Hematopoietic multipotent progenitor cell treated with erythropoietin and hydrocortisone succinate and interleukin-3 and kit ligand, for 15 days (in vitro differentiated cells): ENCODE data around the gene DYNLT1.
"Not testable (repeated sequence)": the region's sequence is repeated elsewhere in the genome, so short reads cannot be mapped to it uniquely, and the experiment has no call there.

Source experiments
- DNase-seq: peaks from one replicate; pipeline ENCODE4 v3.0.0-alpha.2; 2015; ENCODE audit warnings: low spot score

DYNLT1 gene

DNA sequence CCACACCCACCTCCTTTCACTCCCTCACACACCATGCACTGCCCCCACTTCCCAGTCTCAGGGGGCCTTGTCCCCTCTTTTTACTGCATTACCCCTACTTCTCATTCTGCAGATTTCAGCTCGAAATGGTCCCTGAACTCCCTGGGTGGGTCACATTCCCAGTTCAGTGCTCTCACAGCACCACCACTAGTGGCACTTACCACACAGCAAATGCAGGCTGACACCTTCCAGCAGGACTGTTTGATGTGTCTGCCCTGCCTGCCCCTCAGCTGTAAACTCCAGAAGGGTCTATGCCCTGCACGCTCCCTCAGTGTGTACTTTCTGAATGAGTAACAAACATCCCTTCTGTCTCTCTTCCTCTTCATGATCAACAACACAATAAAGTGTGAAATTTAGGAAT, 4.0 kb downstream of the DYNLT1 start:
- no peak for DNase-seq

DNA sequence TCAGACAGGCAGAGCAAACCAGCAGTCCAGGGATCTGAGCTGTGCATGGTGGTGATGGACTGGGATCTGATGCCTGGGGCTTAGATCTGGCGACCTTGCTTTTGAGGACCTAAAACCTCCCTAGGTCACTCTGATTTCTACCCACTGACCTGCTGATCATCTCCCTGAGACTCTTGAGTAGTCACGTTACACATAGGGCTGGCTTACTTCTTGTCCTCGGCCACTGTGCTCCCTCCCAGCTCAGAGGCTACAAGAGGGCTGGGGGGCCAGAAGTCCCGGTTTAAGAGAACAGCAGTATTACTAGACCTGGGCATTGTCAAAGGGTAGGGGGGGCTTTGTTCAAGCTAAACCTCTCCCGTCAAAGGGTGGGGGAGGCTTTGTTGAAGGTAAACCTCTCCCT, 5.5 kb downstream of the DYNLT1 start:
- no peak for DNase-seq

DNA sequence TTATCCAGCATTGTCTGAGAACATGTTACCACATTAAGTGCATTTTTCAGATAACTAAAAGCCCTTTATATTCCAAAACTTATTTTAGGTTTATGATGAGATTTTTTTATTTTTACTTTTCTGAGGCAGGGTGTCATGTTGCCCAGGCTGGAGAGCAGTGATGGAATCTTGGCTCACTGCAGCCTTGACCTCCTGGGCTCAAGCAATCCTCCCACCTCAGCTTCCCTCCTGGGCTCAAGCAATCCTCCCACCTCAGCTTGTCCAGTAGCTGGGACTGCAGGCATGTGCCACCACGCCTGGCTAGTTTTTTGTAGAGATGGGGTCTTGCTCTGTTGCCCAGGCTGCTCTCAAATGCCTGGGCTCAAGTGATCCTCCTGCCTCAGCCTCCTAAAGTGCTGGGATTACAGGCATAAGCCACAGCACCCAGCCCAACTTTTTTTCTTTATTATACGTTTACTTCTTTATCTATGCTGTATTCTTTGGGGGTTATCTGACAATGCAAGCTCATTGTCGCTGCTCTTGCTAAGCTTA, 6.2 kb downstream of the DYNLT1 start:
- DNase-seq = no peak

DNA sequence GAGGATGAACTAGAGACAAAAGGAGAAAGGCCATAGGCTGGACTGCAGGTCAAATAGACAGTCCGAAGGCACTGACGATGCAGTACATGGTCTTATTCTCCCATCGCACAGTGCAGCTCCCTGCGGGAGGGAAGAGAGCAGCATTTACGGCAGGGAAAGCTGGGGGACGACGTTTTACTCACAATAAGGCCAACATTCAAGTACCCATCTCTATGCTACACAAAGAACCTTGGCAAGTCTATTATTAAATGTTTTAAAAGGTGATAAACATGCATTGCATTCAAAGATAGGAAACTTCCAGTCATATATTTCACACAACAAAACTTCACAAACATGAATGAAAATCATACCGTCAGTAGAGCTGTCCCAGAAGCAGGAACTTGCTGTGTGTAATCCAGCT, 7.8 kb downstream of the DYNLT1 start:
- DNase-seq = no peak

DNA sequence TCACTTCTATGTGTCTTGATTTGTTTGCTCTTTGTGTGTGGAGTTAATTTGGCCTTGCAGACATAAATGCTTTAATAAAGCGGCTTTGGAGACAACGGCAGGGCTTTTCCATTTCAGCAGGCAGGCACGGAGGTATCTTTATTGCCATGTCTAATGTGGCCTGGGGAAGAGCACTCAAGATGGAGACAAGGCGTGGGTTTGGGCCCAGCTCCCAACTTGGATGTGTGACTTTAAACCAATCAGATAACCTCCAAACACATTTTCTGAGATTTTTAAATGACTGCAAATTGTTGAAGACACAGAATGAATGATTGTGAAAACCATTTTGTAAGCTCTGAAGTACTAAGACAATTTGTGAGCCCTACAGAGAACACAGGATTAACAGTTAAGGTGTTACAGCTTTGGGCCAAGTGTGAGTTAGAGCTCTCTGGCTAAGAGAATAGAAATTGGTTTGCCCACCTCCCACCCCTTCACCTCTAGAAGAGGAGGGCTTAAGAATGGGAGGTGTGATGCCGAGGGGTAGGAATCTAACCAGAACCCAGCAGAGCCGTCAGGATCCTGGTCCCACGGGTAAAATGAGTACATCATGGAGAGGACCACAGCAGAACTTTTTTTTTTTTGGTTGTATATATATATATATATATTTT, 9.0 kb downstream of the DYNLT1 start:
- DNase-seq = no peak

DNA sequence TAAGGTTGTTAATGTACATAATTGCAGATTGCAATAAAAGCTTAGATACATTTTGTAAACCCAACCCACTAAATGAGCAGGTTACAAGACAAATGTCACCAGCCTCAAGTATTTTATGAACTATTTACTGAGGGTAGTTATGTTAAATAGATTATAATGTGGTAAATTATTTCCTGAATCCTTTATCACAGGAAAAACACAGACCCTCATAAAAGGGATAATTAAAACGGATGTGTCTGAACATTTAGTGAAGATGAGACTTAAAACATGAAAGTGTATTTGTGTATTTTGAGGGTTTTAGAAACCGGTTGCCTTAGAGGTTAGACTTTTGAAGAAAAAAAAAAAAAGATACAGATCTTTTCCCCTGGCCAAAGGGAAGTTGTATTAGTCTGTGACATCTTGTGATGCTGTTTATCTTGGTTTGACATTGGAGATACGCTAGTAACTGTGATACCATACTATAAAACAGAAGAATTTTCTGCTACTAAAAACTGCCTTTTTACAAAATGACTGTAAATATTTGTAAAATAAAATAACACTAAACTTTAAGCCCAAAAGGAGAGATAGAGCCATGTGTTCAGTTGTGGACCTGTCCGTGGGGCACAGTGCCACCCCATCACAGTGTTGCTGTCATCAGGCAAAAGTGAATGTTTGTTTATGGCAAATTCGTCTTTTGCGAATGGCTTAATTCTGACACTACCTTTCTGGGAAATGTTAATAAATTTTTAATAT, 9.7 kb downstream of the DYNLT1 start:
- no peak for DNase-seq

DNA sequence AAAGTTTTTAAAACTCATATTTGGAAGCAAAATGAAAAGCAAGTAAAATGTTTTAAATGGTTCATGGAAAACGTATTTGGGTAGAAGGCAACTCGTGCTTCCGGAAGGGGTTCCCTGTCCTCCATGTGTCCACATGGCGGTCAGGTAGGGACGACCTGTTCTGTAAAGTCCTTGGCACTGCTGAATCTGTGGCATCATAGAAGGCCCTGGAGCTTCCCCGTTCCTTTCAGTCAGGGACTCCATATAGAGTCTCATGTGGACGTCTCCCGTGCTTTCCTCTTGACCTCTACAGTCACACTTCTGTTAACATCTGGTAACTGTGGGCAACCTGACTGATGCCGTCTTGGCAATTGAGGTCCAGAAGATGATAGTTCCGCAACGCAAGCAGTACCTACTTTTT, 11.4 kb downstream of the DYNLT1 start:
- no peak for DNase-seq

DNA sequence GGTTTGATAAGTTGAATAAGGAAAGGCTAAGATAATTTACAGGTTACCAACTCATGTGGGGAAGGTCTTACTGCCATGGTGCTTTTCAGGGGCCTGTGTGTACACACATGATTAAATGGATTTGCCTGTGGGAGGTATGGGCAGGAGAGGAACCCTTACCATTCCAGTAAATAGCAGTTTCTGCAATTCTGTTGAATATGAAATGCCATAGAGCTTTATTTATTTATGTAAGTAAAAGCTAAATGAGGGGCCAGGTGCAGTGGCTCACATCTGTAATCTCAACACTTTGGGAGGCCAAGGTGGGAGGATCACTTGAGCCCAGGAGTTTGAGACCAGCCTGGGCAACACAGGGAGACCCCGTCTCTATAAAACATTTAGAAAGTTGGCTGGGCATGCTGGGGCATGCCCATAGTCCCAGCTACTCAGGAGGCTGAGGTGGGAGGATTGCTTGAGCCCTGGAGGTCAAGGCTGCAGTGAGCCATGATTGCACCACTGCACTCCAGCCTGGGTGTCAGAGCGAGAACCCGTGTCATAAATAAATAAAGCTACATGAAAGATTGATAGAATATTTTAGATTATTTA, 11.9 kb downstream of the DYNLT1 start:
- not testable (repeated sequence) for DNase-seq

DNA sequence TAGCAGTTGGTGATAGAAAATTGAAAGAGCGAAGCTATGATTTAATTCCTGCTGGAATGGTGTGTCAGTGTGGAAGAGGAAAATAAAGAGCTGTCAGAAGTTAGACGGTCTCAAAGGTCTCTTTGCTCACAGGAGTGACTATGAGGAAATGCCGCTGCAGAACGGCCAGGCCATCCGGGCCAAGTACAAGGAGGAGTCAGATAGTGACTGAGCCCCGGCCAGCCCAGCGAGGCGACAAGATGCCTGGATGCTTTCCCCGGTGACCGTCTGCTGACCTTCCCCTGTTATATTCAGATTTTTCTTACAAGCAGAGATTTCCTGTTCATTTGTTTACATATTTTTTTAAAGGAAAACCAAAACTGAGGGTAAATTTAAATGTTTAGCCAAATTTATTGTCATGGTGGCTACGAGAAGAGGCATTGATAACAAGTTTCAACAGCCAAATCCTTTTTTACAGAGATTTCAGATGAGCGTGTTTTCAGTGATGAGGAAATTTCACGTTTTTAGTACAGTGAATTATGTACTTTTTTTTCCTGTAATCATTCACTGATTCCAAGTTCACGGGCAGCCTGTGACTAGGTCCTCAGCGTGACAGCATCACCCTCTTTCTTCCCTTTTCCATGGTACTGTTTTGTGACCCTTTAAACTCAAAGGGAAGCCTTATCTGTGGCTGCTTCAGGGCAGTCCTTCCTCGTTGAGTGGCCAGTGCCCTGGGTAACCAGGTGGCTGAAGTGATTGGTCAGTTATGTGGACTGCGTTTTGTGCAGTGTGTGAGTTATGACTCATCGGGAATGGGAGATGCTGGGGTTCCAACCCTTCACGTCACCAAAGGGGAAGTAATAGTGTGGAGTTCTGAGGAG, 12.6 kb downstream of the DYNLT1 start:
- DNase-seq = no peak

DNA sequence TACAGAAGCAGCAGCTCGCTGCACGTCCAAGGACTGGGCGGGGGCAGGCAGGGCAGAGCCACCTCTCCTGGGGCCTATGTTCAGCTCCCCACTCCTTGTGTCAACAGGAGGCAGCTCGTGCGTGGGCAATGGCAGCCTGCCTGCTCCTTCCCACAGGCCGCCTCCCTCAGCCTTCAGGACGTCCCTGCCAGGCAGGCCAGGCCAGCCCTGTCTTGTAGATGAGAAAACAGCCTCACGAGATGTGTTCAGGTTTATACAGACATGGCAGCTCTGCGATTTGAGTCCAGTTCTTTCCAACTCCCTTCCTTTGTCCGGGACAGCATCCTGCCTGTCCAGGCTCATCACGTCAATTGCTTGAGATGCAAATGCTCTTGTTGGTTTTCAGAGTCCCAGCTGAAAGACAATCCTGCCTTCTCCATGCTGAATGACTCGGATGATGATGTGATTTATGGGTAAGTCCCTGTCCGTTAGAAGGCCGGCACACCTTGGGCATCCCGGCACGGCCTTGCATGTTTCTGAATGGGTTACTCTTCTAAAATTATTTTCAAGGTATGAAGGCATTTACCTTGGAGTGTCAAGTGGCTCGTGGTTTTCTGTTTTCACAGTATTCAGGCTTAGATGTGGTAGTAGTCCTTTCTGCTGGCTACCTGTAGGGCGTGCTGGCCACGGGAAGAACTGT, 13.5 kb downstream of the DYNLT1 start:
- no peak for DNase-seq

DNA sequence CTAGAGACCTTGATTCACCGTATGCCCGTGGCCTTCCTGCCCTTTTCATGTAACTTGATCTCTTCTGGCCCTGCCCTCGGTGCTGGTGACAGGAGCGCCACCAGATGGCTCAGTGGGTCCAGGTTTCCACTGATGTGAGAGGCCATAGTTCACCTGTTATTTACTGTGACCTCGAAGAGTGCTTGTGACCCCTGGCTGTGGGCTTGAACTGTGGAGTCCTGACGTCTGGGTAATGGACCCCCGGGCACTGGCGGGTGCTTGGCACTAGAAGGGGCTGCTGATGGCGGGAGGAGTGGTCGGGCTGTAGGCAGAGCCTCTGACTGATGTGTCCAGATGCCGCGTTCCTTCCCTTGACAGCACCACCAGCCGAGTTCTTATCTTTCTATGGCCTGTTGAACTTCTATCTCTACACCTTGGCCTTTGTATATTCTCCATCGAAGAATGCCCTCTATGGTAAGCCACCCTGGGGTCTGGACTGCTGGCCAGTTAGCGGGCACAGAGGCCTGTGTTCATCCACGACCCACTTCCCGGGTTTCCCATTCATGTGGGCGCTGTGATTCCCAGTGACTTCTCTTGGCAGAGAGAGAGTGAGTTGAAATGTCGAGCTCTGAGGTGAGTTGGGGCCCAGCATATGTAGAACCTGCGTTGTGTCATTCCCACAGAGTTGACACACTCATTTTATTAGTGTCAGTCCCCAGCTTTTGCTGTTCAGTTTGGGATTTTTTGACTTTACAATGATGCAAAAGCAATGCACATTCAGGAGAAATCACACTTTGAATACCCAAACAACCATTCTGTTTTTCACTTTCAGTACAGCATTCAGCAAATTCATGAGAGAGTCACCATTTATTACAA, 14.9 kb downstream of the DYNLT1 start:
- no peak for DNase-seq

DNA sequence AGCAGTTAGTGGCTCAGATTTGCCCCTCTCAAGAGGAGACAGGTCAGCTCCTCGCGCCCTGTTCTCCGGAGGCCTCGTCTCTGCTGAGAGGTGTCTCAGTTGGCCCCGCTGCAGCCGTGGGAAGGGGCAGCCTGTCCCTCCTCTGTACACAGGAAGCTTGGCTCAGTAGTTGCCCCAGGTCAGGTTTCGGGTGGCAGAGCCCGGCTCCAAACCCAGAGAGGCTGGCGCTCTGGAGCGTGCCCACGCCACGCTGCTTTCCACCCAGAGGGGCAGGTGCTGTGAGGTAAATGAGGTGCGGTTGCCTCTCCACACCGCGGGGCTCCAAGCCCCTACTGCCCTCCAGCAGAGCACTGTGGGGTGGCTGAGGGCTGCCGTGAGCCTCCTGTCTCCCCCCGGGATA, 16.0 kb downstream of the DYNLT1 start:
- no peak for DNase-seq

DNA sequence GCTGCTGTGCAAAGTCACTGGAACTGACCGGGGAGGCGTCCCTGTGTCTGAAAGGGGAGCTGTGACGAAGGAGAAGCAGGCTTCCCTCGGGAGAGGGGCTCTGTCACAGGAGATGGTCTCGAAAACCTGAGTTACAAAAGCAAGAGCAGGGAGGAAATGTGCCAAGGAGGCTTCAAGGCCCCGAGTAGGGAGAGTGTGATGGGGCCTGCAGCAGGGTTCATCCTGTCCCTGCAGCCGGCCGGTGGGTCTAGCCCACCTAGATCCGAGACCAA, 16.7 kb downstream of the DYNLT1 start:
- DNase-seq = no peak

DNA sequence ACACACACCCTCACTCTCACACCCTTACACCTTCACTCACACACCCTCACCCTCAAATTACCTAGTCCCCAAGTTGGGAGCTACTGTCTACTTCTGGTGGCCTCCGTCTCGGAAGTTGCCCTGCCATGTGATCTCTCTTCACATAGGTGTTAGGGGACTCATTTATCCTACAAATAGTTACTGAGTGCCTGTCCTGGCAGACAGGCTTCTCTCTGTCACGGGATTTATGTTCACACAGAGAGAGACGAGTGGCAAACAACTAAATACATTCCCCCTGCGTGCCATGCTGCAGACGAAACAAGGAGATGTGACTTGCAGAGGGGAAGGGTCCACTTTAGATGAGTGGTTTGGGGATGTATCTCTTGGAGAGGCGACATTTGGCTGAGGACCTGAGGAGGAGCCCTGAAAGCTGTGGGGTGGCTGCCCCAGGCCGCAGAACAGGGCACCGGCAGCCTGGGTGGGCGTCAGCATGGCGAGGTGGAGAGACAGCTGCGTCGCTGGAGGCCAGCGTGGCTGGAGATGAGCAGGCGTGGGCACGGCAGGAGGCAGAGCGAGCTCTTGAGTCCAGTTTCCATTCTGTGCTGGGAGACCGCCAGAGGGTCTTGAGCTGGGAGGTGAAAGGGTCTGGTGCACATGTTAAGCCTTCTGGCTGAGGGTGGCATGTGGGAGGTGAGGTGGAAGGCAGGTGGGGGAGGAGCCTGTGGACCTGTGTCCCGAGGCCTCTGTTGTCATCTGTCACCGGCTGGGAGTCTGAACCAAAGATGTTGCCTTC, 17.2 kb downstream of the DYNLT1 start:
- no peak for DNase-seq

DNA sequence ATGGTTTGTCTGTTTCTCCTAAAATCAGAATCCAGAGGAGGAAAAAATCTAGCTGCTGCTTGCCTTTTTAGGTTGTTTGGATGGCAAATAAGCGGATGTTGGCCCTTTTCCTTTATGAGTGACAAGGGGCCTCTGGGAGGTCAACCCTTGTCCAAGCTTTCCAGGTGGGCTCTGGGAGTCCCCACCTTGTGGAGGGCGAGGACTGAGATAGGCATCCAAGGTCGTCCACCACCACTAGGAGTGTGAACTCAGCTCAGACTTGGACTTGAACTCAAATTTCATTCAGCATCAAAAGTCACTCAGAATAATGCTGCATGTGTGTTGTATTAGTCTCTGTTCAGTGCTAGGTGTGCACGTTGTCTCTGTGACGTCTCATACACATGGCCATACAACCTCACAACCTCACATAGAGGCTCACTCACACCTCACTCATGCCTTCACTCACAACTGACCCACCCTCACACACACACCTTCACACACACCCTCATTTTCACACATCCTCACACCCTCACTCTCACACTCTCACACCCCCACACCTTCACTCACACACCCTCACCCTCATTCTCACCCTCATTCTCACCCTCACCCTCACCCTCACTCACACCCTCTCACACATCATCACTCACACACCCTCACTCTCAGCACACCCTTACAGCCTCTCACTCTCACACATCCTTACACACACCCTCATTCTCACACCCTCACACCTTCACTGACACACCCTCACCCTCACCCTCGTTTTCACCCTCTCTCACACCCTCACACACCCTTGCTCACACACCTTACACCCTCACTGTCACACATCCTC, 18.0 kb downstream of the DYNLT1 start:
- DNase-seq = no peak

DNA sequence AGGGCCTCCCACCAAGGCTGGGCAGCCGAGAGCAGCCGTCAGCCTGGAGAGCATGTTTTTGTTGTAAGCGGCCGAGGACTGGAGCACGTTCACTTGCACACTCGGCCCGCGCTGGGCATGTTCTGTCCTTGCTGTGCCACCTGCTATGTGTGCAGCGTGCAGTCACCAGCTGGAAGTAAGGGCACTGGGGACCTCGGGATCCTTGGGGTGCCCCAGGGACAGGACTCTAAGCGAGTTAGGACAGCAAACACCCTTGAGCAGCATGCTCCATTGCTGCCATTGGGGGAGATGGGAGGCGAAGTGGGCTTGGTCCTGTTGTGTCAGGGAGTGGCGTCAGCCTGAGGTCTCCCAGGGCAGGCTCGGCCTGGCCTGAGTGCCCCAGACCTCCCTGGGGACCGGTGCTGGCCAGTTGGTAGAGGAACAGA, 18.6 kb downstream of the DYNLT1 start:
- DNase-seq = no peak

DNA sequence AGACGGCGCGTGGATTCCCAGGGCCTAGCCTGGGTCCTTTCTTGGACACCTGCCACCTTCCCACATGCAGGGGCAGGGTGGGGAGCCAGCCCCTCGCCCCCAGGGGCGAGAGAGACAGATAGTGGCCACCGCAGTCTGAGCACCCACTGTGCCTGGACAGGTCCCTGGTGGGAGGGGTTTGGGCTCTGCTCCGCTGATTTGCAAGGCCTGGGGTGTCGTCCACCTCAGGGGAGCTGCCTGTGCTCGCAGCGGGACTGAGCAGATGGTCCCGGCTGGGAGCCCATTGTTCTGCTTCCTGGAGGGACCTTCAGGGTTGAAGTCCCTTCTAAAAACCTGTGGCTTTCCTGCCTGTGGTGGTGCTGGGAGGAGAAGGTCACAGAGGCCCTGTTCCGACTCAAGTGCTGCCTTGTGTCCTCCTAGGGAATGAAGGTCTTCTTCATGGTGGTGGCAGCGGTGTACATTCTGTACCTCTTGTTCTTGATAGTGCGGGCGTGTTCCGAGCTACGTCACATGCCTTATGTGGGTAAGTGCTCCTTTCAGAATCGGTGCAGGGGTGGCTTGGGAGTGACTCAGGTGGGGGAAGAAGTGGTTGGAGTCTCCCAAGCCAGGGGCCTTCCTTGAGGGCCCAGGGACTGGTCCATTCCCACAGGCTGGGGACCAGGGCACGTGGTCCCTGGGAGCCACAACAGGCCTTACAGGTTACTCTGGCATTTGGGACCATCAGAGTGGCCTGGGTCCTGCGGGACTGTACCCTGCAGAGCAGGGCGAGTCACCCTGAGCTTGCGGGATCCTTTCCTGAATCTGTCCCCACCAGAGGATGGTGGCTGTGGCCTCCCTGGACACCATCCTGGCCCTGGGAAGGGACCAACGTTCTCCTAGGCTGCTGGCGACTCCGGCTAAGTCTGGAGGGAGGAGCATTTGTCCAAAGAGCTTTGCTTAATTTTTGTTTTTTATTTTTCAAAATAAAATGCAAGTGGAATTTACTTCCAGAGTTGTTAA, 19.6 kb downstream of the DYNLT1 start:
- no peak for DNase-seq

DNA sequence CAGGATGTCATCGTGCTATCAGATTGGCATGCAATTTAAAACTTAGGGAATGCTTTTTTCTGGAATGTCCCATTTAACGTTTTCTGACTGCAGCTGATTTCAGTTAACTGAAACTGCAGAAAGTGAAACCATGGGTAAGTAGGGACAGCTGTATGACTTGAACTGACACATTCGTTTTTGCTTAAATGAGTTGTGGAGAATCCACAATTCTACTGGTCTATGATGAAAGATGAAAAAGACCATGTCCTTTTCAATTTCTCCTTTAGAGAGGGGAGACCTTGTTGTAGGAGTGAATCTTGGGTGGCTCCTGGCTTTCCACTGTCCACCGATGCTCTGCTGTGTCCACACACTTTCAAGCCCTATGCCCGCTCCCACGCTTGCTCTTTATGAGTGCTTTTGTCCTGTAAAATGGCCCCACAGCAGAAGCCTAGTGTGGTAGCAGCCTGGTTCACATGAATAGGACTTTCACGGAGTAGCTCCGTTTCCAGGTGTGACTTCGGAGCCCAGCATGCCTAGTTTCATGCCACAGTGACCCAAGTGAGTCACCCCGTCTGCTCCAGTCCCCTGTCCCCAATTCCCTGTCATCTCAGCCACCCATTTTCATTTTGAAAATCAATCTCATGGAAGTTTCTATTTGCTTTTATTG, 21.9 kb downstream of the DYNLT1 start:
- DNase-seq = no peak
